Stomach (tissue), 9 donors: Measurements from ENCODE around the gene IL13. TPM values are rescaled to one million over a fixed set of nuclear protein-coding genes. Genes with fewer than 3 reads are reported as not detected.

ENCODE experiments used
- DNase-seq, 2 donors: peaks; one replicate each; pipeline versions ENCODE4 v3.0.0 to v3.0.0-alpha.2; 2013 to 2019
- H3K27ac ChIP-seq, 5 donors: fragments of 200-600 bp in 4 of 5; sonication (generic) in 4 of 5; one replicate each; pipeline ENCODE4 v1.5.1; 2013 to 2019; ENCODE audit warnings: mild to moderate bottlenecking in 1 of 5, moderate library complexity in 1 of 5
- H3K27me3 ChIP-seq, 3 donors: fragments of 200-600 bp; sonication (generic); one replicate each; pipeline ENCODE4 v1.5.1; 2017 to 2019; ENCODE audit warnings: mixed run types in 1 of 3
- H3K36me3 ChIP-seq, 4 donors: fragments of 200-600 bp; sonication (generic); 1 replicate in 3 of 4; 2 replicates in 1 of 4; pipeline ENCODE4 v1.5.1; 2016 to 2019
- H3K4me1 ChIP-seq, 4 donors: fragments of 200-600 bp; sonication (generic); one replicate each; pipeline ENCODE4 v1.5.1; 2016 to 2019
- H3K4me3 ChIP-seq, 4 donors: fragments of 200-600 bp; sonication (generic) in 3 of 4; one replicate each; pipeline ENCODE4 v1.5.1; 2016 to 2019; ENCODE audit warnings: mild to moderate bottlenecking in 1 of 4
- H3K9me3 ChIP-seq, 4 donors: fragments of 200-600 bp; sonication (generic); one replicate each; pipeline ENCODE4 v1.5.1; 2016 to 2019
- EP300 ChIP-seq: sonication (generic); formaldehyde crosslinking; IDR thresholded peaks from one replicate; pipeline ENCODE4 v1.6.1; 2017; ENCODE audit warnings: antibody characterized with exemption
- POLR2A ChIP-seq, 4 donors: fragments of 450-650 bp; IDR thresholded peaks; one replicate each; pipeline ENCODE4 v1.6.1; 2016; ENCODE audit warnings: antibody characterized with exemption in 4 of 4, control low read depth in 2 of 4, mild to moderate bottlenecking in 1 of 4, moderate library complexity in 1 of 4
- POLR2AphosphoS5 ChIP-seq, 3 donors: sonication (generic); formaldehyde crosslinking; IDR thresholded peaks; one replicate each; pipeline ENCODE4 v1.6.1; 2016; ENCODE audit warnings: antibody characterized with exemption in 3 of 3
- WGBS, 5 donors: extraction: QIAGEN DNeasy Blood & Tissue Kit in 3 of 5; methylation state at CpG; one replicate each; pipeline versions ENCODE4 v1.1.5 to v1.1.7; 2013 to 2018; 5-methylcytosine and 5-hydroxymethylcytosine counted together
- intact Hi-C: fragments of 100-400 bp; cut with DNase I; formaldehyde crosslinking; loops from one replicate; pipeline ENCODE4 v1.15.1; 2023; ENCODE audit warnings: low total_unique reads
- polyA plus RNA-seq, 3 donors: library from polyadenylated mRNA; stranded (reverse); fragments of 200-250 nt; gene quantifications; one replicate each; pipeline ENCODE4 v1.2.3, GENCODE V29; 2013
- total RNA-seq, 5 donors: library from RNA; depleted of rRNA; stranded (reverse); fragments of >200 nt; gene quantifications; one replicate each; pipeline versions ENCODE4 v1.1.0 to v1.2.3, GENCODE V29; 2014 to 2016
- TF ChIP-seq, protein P1 (sequence below), 7 experiments: fragments of 450-650 bp in 4 of 7; fragments of 200-600 bp in 3 of 7; sonication (generic) in 3 of 7; IDR thresholded peaks; one replicate each; pipeline ENCODE4 v1.5.1; 2016 to 2019; ENCODE audit warnings: antibody characterized with exemption in 7 of 7, control low read depth in 2 of 7, mild to moderate bottlenecking in 1 of 7
- donor health status: healthy with polysubstance abuse.
- donor health status: Bipolar disorder and iron deficiency.
- donor health status: healthy.

IL13 gene
- total and polyA plus RNA-seq, 8 donors: 0.55 TPM; not detected in 7

DNA sequence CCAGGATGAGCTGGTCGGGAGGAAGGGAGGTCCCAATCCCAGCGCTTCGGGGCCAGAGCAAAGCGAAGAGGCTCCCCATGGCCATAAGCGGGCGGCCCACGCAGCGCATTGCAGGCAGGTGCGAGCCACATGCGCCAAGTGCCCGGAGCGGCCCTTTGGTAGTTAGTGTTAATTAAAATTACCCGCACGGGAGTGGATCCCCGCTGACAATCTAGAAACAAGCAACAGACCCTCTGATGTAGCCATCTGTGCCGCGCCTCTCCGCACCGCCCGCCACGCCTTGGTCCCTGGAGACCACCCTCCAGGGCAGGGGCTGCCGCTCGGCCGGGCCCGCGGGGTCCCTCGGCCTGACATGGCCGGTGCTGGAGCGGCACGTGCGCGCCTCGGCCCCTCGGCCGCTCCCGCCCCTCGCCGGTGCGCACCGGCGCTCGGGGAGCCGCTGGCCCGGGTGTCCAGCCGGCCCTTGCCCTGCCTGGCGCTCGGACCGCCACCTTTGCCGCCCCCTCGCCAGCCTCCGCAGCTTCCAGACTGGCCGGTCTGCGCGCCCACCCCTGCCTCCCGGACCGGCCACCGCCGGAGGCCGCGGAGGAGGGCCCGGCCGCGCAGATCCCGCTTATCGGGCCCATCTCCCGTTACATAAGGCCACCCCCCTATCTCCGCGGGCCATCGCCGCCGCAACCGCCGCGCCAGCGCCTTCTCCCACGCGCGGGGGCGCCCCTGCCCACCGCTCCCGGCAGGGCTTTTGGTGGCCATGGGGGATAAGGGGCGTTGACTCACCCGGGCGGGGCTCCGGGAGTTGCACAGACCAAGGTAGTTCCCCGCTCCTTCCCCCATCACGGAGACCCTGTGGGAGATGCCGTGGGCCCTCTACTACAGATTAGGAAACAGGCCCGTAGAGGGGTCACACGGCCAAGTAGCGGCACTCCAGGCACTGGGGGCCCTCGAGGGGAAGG is 1.9 kb upstream of the IL13 start:
- DNase-seq: peak; percentile 27 to 61
- H3K9me3 ChIP-seq: no peaks in the 10 kb centered on the region
- peaks cover 3 to 47% (median 25%) of the 10 kb centered on the region in 3 donors for H3K27me3 ChIP-seq
- peak overlapping the region; percentile 47 to 60 (median 50) for H3K4me3 ChIP-seq
- H3K4me1 ChIP-seq: peaks cover 14 to 15% (median 14%) of the 10 kb centered on the region in 4 donors
- TF ChIP-seq, protein P1, sequence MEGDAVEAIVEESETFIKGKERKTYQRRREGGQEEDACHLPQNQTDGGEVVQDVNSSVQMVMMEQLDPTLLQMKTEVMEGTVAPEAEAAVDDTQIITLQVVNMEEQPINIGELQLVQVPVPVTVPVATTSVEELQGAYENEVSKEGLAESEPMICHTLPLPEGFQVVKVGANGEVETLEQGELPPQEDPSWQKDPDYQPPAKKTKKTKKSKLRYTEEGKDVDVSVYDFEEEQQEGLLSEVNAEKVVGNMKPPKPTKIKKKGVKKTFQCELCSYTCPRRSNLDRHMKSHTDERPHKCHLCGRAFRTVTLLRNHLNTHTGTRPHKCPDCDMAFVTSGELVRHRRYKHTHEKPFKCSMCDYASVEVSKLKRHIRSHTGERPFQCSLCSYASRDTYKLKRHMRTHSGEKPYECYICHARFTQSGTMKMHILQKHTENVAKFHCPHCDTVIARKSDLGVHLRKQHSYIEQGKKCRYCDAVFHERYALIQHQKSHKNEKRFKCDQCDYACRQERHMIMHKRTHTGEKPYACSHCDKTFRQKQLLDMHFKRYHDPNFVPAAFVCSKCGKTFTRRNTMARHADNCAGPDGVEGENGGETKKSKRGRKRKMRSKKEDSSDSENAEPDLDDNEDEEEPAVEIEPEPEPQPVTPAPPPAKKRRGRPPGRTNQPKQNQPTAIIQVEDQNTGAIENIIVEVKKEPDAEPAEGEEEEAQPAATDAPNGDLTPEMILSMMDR (IDR thresholded peaks at IDR 0.05): no peak
- TF ChIP-seq POLR2A (IDR thresholded peaks at IDR 0.05) (no peak), POLR2AphosphoS5 (IDR thresholded peaks at IDR 0.05) (no peak), EP300 (no peak)
- intact Hi-C loops: no loop called here
- H3K27ac ChIP-seq: no peak overlapping the region
- WGBS, 5 donors: 8 to 27% (median 13%) methylated on average over 43 to 92 of the region's 92 CpGs
- no peaks in the 10 kb centered on the region for H3K36me3 ChIP-seq

DNA sequence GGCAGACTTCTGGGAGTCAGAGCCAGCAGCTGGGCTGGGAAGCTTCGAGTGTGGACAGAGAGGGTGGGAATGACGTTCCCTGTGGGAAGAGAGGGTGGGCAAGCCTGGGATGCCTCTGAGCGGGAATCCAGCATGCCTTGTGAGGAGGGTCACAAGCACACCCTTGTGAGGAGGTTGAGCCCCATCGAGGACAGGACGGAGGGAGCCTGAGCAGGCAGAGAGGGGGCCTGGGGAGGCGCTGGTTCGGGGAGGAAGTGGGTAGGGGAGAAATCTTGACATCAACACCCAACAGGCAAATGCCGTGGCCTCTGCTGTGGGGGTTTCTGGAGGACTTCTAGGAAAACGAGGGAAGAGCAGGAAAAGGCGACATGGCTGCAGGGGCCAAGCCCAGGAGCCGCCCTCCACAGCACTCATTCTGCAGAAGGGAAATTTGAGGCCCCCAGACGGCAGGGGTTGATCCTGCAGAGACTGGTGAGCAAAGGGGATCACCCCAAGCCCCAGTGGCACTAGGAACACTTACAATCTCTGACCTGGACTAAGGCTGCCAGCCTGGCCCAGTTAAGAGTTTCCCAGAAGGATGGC is 1.1 kb upstream of the IL13 start:
- Histone ChIP-seq H3K9me3 (no peaks in the 10 kb centered on the region), H3K4me1 (peaks cover 14 to 15% (median 14%) of the 10 kb centered on the region in 4 donors), H3K36me3 (no peaks in the 10 kb centered on the region), H3K27me3 (peaks cover 3 to 47% (median 25%) of the 10 kb centered on the region in 3 donors), H3K27ac (no peak overlapping the region), H3K4me3 (peak overlapping the region; percentile 47 to 60 (median 50))
- peak in 1 of 2 donors; percentile 18 for DNase-seq
- intact Hi-C loops: no loop called here
- no peak for TF ChIP-seq EP300
- TF ChIP-seq, protein P1 (IDR thresholded peaks at IDR 0.05): no peak
- no peak for TF ChIP-seq POLR2AphosphoS5 (IDR thresholded peaks at IDR 0.05)
- WGBS, 5 donors: 77 to 85% (median 80%) methylated on average over 12 of the region's 12 CpGs

DNA sequence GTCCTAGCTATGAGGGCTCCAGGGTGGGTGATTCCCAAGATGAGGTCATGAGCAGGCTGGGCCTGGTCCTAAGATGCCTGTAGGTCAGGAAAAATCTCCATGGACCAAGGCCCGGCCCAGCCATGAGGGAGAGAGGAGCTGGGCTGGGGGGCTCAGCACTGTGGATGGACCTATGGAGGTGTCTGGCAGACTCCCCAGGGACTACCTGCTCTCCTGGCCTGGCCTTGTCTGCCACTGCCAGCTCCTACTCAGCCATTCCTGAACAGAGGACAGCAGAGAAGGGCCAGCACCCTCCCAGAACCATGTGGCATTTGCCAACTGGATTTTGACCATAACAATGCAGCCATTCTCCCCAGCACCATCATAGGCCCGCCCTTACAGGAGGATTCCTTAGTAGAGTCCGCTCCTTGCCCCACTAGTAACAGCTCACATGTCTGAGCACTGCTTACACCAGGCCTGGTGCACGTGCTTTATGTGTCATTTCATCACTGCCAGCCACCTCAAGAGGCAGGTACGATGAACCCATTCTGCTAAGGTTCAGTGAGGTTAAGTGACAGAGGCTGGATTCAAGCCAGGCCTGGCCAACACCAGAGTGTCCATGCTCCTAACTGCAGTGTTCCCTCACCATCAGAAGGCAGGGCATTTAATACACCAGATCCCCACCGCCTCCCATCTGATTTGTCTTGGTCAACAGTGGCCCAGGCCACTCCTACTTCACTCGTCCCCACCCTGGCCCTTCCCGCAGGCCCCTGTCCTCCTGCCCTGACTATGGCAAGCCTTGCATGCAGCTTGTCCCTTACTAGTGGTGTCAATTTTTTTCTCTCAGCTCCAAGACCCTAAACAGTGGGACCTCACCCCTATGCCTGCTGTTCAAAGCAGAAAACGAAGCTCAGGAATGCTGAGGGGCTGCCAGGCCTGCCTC is 669 bp downstream of the IL13 start:
- Histone ChIP-seq H3K9me3 (no peaks in the 10 kb centered on the region), H3K4me1 (peaks cover 14 to 23% (median 22%) of the 10 kb centered on the region in 4 donors), H3K4me3 (no peak overlapping the region), H3K27me3 (peaks cover 3 to 43% (median 25%) of the 10 kb centered on the region in 3 donors), H3K36me3 (no peaks in the 10 kb centered on the region), H3K27ac (no peak overlapping the region)
- no peak for TF ChIP-seq POLR2A (IDR thresholded peaks at IDR 0.05)
- WGBS, 5 donors: 85 to 97% (median 88%) methylated on average over 9 of the region's 9 CpGs
- intact Hi-C loops: no loop called here
- peak in 1 of 2 donors; percentile 23 for DNase-seq

DNA sequence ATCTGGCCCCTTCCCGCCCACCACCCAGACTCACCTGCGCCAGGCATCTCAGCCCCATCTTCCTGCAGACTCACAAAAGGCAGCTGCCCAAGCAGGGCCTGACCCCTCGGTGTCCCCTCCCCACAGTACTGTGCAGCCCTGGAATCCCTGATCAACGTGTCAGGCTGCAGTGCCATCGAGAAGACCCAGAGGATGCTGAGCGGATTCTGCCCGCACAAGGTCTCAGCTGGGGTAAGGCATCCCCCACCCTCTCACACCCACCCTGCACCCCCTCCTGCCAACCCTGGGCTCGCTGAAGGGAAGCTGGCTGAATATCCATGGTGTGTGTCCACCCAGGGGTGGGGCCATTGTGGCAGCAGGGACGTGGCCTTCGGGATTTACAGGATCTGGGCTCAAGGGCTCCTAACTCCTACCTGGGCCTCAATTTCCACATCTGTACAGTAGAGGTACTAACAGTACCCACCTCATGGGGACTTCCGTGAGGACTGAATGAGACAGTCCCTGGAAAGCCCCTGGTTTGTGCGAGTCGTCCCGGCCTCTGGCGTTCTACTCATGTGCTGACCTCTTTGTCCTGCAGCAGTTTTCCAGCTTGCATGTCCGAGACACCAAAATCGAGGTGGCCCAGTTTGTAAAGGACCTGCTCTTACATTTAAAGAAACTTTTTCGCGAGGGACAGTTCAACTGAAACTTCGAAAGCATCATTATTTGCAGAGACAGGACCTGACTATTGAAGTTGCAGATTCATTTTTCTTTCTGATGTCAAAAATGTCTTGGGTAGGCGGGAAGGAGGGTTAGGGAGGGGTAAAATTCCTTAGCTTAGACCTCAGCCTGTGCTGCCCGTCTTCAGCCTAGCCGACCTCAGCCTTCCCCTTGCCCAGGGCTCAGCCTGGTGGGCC is 1.9 kb downstream of the IL13 start:
- H3K4me1 ChIP-seq: peaks cover 14 to 27% (median 24%) of the 10 kb centered on the region in 4 donors
- H3K27ac ChIP-seq: no peak overlapping the region
- H3K27me3 ChIP-seq: peaks cover 3 to 33% (median 19%) of the 10 kb centered on the region in 3 donors
- 91 to 96% (median 93%) methylated on average over 20 to 23 of the region's 23 CpGs for WGBS, 5 donors
- H3K36me3 ChIP-seq: no peaks in the 10 kb centered on the region
- no peak for DNase-seq
- TF ChIP-seq POLR2AphosphoS5 (IDR thresholded peaks at IDR 0.05) (no peak), POLR2A (IDR thresholded peaks at IDR 0.05) (no peak)
- TF ChIP-seq, protein P1 (IDR thresholded peaks at IDR 0.05): no peak
- H3K9me3 ChIP-seq: no peaks in the 10 kb centered on the region
- H3K4me3 ChIP-seq: no peak overlapping the region
- intact Hi-C loops: no loop called here
